SK-N-SH treated with all-trans-retinoic acid at 6 μM for 48 hours (cell line): ENCODE measurements around the gene CDKN1A.

Experiments
- CREB5 ChIP-seq: fragments of 250-450 bp; sonication (Bioruptor Pico); IDR thresholded peaks from 2 replicates; pipeline ENCODE4 v1.5.1; 2020; ENCODE audit warnings: low read depth, mild to moderate bottlenecking, moderate library complexity
- ESRRG ChIP-seq: fragments of 250-450 bp; sonication (Bioruptor Pico); IDR thresholded peaks from 2 replicates; pipeline ENCODE4 v1.6.1; 2021; ENCODE audit warnings: mild to moderate bottlenecking
- GLIS3 ChIP-seq: fragments of 250-450 bp; sonication (Bioruptor Pico); IDR thresholded peaks from 2 replicates; pipeline ENCODE4 v1.5.0; 2020; ENCODE audit warnings: mild to moderate bottlenecking, moderate library complexity
- TOX ChIP-seq: fragments of 250-450 bp; sonication (Bioruptor Pico); IDR thresholded peaks from 2 replicates; pipeline ENCODE4 v1.8.0; 2021; ENCODE audit warnings: mild to moderate bottlenecking, moderate library complexity, borderline replicate concordance
- ZC3H10 ChIP-seq: fragments of 250-450 bp; sonication (Bioruptor Pico); IDR thresholded peaks from 2 replicates; pipeline ENCODE4 v1.5.1; 2021; ENCODE audit warnings: mild to moderate bottlenecking, moderate library complexity
- ZNF8 ChIP-seq: fragments of 450-650 bp; formaldehyde crosslinking; IDR thresholded peaks from 2 replicates; pipeline ENCODE4 v1.5.0; 2020; ENCODE audit warnings: mild to moderate bottlenecking, moderate library complexity
- TF ChIP-seq, protein P1 (sequence below): fragments of 250-450 bp; sonication (Bioruptor Pico); IDR thresholded peaks from 2 replicates; pipeline ENCODE4 v1.5.0; 2020; ENCODE audit warnings: mild to moderate bottlenecking, moderate library complexity

DNA sequence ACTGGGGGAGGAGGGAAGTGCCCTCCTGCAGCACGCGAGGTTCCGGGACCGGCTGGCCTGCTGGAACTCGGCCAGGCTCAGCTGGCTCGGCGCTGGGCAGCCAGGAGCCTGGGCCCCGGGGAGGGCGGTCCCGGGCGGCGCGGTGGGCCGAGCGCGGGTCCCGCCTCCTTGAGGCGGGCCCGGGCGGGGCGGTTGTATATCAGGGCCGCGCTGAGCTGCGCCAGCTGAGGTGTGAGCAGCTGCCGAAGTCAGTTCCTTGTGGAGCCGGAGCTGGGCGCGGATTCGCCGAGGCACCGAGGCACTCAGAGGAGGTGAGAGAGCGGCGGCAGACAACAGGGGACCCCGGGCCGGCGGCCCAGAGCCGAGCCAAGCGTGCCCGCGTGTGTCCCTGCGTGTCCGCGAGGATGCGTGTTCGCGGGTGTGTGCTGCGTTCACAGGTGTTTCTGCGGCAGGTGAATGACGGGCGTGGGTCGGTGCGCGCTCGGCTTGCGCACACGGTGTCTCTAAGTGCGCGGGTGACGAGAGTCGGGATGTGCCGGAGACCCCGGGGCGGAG, at the start of gene CDKN1A:
- TF ChIP-seq CREB5 (CRISPR knock-in tag), result no peak
- TF ChIP-seq ESRRG, result no peak
- TF ChIP-seq GLIS3 (CRISPR knock-in tag), result no peak
- no peak for TF ChIP-seq ZC3H10 (CRISPR knock-in tag)
- no peak for TF ChIP-seq TOX (CRISPR knock-in tag)
- TF ChIP-seq ZNF8 (CRISPR knock-in tag), result no peak
- TF ChIP-seq, protein P1, sequence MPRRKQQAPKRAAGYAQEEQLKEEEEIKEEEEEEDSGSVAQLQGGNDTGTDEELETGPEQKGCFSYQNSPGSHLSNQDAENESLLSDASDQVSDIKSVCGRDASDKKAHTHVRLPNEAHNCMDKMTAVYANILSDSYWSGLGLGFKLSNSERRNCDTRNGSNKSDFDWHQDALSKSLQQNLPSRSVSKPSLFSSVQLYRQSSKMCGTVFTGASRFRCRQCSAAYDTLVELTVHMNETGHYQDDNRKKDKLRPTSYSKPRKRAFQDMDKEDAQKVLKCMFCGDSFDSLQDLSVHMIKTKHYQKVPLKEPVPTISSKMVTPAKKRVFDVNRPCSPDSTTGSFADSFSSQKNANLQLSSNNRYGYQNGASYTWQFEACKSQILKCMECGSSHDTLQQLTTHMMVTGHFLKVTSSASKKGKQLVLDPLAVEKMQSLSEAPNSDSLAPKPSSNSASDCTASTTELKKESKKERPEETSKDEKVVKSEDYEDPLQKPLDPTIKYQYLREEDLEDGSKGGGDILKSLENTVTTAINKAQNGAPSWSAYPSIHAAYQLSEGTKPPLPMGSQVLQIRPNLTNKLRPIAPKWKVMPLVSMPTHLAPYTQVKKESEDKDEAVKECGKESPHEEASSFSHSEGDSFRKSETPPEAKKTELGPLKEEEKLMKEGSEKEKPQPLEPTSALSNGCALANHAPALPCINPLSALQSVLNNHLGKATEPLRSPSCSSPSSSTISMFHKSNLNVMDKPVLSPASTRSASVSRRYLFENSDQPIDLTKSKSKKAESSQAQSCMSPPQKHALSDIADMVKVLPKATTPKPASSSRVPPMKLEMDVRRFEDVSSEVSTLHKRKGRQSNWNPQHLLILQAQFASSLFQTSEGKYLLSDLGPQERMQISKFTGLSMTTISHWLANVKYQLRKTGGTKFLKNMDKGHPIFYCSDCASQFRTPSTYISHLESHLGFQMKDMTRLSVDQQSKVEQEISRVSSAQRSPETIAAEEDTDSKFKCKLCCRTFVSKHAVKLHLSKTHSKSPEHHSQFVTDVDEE (CRISPR knock-in tag), result no peak
